Measurements from ENCODE around the gene DPP8. TPM values are rescaled to one million over a fixed set of nuclear protein-coding genes. Genes with fewer than 3 reads are reported as not detected.

DPP8 gene
- total and polyA plus RNA-seq, 4 donors = 5.5 to 22.7 (median 17.5) TPM

Small RNA genes lying within 50 kb of the gene (small RNA-seq; reads per million reads assigned to genes)
- gene AC105129.1 (not detected), gene RF00019 (not detected), gene RNU6-19P (not detected)

Other genes with a start within 250 kb of the DPP8 start
- gene PARP16, start 230.8 kb downstream of the DPP8 start, total RNA-seq = 1 to 10 TPM; 4.0 to 5.5 TPM
- 1 to 10 TPM; 5.9 to 6.9 TPM for gene PARP16, start 230.8 kb downstream of the DPP8 start, polyA plus RNA-seq
- not detected for gene RNU5A-1, start 221.6 kb downstream of the DPP8 start, total RNA-seq
- gene RNU5A-1, start 221.6 kb downstream of the DPP8 start, polyA plus RNA-seq = not detected
- gene RNU5B-1, start 213.0 kb downstream of the DPP8 start, total RNA-seq = not detected
- not detected for gene RNU5B-1, start 213.0 kb downstream of the DPP8 start, polyA plus RNA-seq
- 1 to 10 TPM in 1 of 2 donors, not detected in 1; 1.5 TPM for gene IGDCC3, start 139.7 kb downstream of the DPP8 start, total RNA-seq
- not detected for gene IGDCC3, start 139.7 kb downstream of the DPP8 start, polyA plus RNA-seq
- gene IGDCC4, start 94.7 kb downstream of the DPP8 start, total RNA-seq = 1 to 10 TPM in 1 of 2 donors, under 1 TPM in 1; under 0.01 to 6.1 TPM
- gene IGDCC4, start 94.7 kb downstream of the DPP8 start, polyA plus RNA-seq = not detected
- gene HACD3, start 12.8 kb upstream of the DPP8 start, total RNA-seq = 10 to 100 TPM; 56.4 to 73.6 TPM
- 10 to 100 TPM; 49.6 to 89.1 TPM for gene HACD3, start 12.8 kb upstream of the DPP8 start, polyA plus RNA-seq
- gene INTS14, start 93.4 kb upstream of the DPP8 start, total RNA-seq = 10 to 100 TPM; 16.8 to 26.4 TPM
- gene INTS14, start 93.4 kb upstream of the DPP8 start, polyA plus RNA-seq = 10 to 100 TPM; 12.0 to 15.2 TPM
- 1 to 10 TPM; 1.8 to 2.6 TPM for gene SLC24A1, start 104.2 kb upstream of the DPP8 start, total RNA-seq
- 1 to 10 TPM; 1.8 to 3.3 TPM for gene SLC24A1, start 104.2 kb upstream of the DPP8 start, polyA plus RNA-seq

Measured in liver (tissue), 5 donors.